Neural progenitor cell (in vitro differentiated cells): ENCODE measurements around the gene MYO16.

Source experiments
- EZH2phosphoT487 ChIP-seq: fragments of 200-600 bp; sonication (generic); IDR thresholded peaks from 2 replicates; pipeline ENCODE4 v1.6.1; 2017; ENCODE audit warnings: antibody characterized with exemption
- TF ChIP-seq, protein P1 (sequence below): fragments of 200-600 bp; sonication (generic); IDR thresholded peaks from 2 replicates; pipeline ENCODE4 v1.5.1; 2017; ENCODE audit warnings: antibody characterized with exemption, mild to moderate bottlenecking

DNA sequence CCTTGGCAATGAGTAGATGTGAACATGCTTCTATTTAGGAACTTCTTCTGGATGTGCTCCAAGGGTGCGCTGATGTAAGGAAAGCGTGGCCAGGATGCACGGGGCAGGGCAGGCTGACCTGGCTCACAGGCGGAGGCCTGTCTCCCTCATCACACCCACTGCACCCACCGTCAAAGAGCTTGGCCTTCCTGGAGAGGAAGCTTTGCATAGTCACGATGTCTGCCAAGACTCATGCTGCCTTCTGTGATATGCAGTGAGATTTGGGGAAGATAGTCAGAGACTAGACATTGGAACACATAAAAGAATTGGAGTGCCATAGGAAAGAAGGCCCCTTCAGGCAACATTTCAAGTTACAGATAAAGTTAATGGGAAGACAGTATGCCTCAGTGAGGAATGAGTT, 82.0 kb downstream of the MYO16 start:
- TF ChIP-seq, protein P1, sequence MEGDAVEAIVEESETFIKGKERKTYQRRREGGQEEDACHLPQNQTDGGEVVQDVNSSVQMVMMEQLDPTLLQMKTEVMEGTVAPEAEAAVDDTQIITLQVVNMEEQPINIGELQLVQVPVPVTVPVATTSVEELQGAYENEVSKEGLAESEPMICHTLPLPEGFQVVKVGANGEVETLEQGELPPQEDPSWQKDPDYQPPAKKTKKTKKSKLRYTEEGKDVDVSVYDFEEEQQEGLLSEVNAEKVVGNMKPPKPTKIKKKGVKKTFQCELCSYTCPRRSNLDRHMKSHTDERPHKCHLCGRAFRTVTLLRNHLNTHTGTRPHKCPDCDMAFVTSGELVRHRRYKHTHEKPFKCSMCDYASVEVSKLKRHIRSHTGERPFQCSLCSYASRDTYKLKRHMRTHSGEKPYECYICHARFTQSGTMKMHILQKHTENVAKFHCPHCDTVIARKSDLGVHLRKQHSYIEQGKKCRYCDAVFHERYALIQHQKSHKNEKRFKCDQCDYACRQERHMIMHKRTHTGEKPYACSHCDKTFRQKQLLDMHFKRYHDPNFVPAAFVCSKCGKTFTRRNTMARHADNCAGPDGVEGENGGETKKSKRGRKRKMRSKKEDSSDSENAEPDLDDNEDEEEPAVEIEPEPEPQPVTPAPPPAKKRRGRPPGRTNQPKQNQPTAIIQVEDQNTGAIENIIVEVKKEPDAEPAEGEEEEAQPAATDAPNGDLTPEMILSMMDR: no peak
- TF ChIP-seq EZH2phosphoT487: no peak
